LNCAP (cell line): ENCODE data around the gene P2RX7.

ENCODE experiments used
- CTCF ChIP-seq: fragments of 450-650 bp; IDR thresholded peaks from 2 replicates; pipeline ENCODE4 v1.5.1; 2017; ENCODE audit warnings: mild to moderate bottlenecking

P2RX7 gene

DNA sequence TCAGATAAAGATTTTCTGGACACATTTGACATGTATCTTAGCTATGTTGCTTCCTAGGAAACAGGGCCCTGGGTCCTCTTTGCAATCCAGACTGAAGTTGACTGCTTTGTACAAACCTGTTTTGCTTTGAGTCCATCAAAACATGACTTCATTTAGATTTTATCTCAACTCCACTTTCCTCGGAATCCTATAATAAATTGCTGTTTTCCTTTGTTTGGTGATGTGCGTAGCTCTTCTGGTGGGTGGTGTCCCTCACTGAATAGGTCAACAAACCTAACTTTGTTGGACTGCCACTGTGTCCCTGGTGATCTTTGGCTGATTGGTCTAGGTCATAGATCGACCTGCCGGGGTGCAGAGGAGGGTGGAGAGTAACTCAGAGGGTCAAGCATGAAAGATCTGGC, 735 bp upstream of the P2RX7 start:
- no peak for TF ChIP-seq CTCF

GRCh38 chr12:121133838-121134237, 1.2 kb downstream of the P2RX7 start:
- TF ChIP-seq CTCF: no peak

DNA sequence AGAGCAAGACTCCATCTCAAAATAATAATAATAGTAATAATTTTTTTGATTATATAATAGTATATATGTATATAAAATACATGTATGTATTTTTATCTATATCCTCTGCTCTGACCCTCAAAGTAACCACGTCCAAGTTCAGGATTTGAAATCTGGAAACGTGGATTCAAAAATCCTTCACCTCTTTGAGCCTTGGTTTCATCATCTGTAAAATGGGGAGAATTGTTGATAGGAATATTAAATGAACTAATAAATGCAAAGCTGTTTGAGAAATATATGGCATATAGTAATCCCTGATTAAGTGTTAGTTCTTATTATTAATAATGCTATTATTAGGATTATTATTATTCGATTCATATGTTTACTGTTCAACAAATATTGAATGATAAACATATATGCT, 2.6 kb downstream of the P2RX7 start:
- TF ChIP-seq CTCF: no peak

DNA sequence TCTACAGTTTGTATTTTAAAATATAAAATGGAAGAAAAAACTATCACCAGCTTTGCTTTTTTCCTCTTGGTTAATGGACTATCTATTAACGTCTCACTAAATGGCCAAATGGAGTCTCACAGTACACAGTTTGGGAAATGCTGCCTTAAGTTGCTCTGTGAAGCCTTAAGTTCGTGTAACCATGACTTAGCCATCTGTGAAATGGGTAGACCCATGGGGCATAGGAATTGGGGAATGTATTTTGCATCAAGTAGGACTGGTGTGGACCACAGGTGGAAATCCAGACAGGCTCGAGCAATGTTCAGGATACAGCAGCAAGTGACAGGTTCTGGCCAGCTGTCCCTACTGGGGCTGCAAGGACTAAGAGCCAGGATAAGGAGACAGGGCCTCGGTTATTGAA, 4.8 kb downstream of the P2RX7 start:
- TF ChIP-seq CTCF: no peak

DNA sequence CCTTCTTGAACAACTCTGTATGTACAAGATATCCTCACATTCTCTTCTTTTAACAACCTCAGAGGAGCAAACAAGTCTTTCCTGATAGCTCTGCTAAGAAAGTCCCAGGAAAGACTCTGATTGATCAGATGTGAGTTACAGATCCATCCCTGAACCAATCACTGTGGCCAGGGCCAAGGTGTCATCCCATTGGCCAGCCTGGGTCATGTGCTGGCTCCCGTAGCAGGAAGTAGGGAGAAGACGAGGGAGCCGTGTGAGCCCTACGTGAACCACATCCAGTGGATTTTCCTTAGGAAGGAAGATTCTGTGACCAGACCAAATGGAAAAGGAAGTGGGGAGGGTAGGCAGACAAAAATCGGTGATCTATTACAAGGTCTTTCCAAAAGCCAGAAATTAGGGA, 5.6 kb downstream of the P2RX7 start:
- no peak for TF ChIP-seq CTCF

DNA sequence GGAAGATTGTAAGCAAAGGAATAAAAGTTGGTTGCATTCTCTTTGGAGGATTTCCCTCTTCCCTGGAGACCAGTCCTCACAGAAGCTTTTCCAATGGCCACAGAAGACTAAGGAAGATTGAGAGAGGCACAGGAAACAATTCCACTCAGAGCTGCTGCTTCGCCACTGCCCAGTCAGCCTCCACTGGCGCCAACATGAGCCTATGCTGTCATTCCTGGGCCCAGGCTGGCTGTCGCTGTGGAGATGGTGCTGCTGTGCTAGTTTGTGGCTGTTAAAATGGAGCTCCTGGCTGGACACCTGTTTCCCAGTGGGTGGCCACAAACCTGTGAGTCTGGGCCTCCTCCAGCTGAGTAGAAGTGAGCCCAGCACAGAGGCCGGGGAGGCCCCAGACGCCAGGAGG, 6.6 kb downstream of the P2RX7 start:
- no peak for TF ChIP-seq CTCF

GRCh38 chr12:121142171-121142950, 9.7 kb downstream of the P2RX7 start:
- TF ChIP-seq CTCF: no peak
